Measurements from ENCODE around the gene PNMA6F.
"Not testable (repeated sequence)": the region's sequence is repeated elsewhere in the genome, so short reads cannot be mapped to it uniquely, and the experiment has no call there.

DNA sequence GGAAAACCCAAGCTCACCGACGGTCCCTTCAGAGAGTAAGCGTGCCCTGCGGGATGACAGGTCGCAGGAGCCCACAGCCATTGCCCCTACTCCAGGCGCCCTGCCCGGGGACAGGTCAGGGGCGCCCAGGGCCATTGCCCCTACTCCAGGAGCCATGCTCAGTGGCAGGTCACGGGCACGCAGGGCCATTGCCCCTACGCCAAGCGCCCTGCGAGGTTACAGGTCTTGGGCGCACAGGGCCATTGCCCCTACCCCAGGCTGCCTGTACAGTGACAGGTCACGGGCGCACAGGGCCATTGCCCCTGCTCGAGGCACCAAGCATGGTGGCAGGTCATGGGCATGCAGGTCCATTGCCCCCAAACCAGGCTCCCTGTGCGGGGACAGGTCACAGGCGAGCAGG is 49.5 kb downstream of the PNMA6F start:
- TF ChIP-seq, protein P1, sequence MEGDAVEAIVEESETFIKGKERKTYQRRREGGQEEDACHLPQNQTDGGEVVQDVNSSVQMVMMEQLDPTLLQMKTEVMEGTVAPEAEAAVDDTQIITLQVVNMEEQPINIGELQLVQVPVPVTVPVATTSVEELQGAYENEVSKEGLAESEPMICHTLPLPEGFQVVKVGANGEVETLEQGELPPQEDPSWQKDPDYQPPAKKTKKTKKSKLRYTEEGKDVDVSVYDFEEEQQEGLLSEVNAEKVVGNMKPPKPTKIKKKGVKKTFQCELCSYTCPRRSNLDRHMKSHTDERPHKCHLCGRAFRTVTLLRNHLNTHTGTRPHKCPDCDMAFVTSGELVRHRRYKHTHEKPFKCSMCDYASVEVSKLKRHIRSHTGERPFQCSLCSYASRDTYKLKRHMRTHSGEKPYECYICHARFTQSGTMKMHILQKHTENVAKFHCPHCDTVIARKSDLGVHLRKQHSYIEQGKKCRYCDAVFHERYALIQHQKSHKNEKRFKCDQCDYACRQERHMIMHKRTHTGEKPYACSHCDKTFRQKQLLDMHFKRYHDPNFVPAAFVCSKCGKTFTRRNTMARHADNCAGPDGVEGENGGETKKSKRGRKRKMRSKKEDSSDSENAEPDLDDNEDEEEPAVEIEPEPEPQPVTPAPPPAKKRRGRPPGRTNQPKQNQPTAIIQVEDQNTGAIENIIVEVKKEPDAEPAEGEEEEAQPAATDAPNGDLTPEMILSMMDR (IDR thresholded peaks at IDR 0.05; ENCODE audit: low read length) = not testable (repeated sequence)
- TF ChIP-seq EZH2 (IDR thresholded peaks at IDR 0.05; ENCODE audit: borderline replicate concordance, low read length) = not testable (repeated sequence)

All from OCI-LY1 (cell line).